OCI-LY7 (cell line): Measurements from ENCODE around the gene SERGEF.
A peak's percentile ranks its signal among the peaks of the same experiment; 100 is the strongest.

Experiments used
- EZH2phosphoT487 ChIP-seq: fragments of 200-600 bp; sonication (generic); IDR thresholded peaks from 2 replicates; pipeline ENCODE4 v1.6.1; 2018; ENCODE audit warnings: low read depth, borderline replicate concordance, mild to moderate bottlenecking, mixed run types, antibody characterized with exemption, low read length, moderate library complexity, mixed read lengths
- TF ChIP-seq, protein P1 (sequence below): fragments of 200-600 bp; sonication (generic); conservative IDR thresholded peaks from 2 replicates; pipeline ENCODE4 v1.5.1; 2014; ENCODE audit warnings: mild to moderate bottlenecking, antibody characterized with exemption, low read length, moderate library complexity, mixed read lengths

GRCh38 chr11:17760102-17761029 lies 252.5 kb downstream of the SERGEF start:
- TF ChIP-seq EZH2phosphoT487: no peak
- TF ChIP-seq, protein P1, sequence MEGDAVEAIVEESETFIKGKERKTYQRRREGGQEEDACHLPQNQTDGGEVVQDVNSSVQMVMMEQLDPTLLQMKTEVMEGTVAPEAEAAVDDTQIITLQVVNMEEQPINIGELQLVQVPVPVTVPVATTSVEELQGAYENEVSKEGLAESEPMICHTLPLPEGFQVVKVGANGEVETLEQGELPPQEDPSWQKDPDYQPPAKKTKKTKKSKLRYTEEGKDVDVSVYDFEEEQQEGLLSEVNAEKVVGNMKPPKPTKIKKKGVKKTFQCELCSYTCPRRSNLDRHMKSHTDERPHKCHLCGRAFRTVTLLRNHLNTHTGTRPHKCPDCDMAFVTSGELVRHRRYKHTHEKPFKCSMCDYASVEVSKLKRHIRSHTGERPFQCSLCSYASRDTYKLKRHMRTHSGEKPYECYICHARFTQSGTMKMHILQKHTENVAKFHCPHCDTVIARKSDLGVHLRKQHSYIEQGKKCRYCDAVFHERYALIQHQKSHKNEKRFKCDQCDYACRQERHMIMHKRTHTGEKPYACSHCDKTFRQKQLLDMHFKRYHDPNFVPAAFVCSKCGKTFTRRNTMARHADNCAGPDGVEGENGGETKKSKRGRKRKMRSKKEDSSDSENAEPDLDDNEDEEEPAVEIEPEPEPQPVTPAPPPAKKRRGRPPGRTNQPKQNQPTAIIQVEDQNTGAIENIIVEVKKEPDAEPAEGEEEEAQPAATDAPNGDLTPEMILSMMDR: peak; percentile 69
